ENCODE measurements around the gene PUS1.

Gene PUS1

DNA sequence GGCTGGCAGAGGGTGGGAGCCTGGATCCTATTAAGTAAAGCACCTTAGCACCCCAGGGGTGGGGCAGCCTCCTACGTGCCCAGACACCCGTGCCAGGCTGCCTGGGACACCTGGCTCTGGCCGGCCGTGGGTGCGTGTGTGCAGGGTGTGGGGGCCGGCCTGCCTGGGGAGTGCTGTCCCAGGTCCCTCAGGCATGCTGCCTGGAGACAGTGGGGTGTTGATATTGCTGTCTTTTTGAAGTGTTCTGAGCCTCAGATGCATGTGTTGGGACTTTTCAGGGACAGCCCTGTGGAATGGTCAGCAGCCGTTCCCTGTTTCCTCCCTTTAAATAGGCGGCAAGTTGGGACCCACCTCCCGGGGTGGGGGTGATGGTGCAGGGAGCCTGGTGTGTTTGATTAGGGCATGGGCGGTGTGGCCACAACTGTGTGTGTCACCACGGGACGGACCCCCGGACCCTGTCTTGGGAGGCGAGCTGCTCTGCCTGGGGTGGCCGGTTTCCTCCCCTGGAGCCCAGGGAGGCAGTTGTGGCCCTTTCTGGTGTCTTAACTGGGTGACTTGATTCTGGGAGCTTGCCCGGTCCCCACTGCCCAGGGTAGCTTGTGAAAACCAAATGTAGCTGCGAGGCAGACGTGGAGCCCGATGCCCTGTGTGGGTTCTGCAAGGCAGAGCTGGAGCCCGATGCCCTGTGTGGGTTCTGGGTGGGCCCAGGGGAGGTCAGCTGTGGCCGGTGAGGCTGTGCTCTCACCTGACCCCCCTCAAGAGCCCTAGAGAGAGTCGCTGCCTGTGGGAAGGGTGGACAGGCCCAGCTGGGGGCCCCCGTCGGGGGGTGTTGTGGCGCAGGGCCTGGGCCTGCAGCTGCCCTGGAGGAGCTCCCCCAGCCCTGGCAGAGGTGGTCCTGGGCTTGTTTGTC is 26.5 kb upstream of the PUS1 start:
- no peak for DNase-seq (ENCODE audit: low read depth in 2 of 2)

DNA sequence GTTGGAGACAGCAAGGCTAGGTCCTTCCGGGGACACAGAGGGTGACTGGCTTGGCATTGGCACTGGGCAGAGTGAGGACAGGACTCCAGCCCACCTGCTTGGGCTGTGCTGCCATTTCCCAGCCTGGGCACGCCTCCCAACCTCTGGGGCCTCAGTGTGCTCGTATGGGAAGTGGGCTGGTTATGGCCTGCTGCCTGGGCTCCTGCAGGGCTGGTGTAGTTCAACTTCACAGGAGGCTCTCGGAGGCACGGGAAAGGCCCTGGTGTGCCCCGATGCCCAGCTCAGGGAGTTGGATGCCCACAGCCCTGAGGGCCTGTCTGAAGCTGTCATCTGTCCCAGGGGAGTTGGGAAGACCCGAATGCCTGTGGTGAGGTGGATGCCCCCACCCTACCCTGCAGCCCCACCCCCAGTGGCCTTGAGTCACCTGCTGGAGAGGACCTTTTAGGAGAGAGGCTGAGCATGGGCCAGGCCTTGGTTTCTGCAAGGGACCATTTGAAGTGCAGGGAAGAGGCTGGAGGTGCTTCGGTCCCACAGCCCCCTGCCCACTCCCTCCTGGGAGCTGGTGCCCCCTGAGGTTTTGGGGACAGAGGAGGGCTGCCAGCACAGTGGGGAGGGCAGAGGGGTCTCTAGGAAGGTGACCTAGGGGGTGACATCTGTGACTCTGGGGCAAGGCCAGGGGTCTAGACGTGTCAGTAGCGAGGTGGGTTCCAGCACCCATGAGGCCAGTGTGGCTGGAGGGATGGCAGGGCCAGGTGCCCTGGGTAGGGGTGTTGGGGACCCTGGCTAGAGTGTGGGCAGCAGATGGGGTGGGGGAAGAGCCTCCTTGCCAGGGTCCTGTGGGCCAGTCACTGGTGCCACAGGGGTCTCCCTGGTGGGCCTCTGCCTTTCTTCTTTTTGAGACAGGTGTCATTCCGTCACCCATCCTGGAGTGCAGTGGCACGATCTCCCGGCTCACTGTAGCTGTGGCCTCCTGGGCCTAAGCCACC is 25.5 kb upstream of the PUS1 start:
- no peak for DNase-seq (ENCODE audit: low read depth in 2 of 2)

DNA sequence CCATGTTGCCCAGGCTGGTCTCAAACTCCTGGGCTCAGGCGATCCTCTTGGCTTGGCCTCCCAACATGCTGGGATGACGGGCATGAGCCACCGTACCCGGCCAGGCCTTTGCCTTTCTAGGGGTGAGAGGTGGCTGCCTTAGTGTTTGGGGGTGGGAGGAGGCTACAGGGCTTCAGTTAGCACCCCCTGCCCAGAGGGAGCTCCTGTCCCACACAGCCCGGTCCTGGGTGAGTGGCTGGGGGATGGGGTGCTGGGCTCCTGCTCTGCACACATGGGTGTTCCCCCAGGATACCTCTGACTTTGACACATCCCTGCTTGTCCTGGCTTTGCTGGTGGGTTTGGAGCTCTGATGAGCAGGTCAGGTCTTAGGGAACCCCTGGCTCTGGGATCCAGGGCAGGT is 24.7 kb upstream of the PUS1 start:
- no peak for DNase-seq (ENCODE audit: low read depth in 2 of 2)

DNA sequence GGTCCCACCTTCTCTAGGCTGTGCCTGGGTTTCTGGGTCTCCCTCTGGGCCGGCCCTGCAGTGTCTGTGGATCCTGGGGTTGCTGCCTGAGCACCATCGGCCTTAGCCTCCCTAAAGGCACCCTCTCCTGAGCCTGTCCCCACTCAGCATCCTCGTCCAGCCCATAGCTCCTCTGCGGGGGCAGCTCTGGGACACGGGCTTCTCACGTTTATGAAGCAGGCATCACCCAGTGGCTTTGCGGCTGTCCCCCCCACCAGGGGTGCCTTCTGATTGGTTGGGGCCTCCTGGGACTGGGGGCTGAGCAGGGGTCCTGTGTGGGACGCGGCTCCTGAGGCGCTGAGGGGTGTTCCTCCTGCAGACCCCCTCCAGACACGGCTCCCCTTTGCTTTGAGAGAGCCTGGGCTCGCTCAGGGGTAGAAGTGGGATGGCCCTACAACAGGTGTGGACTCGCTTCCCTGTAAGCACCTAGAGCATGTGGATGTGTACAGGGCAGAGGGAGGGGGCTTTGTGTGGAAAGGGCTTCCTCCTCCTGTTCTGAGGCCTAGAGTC is 23.9 kb upstream of the PUS1 start:
- DNase-seq (ENCODE audit: low read depth in 2 of 2) = no peak

DNA sequence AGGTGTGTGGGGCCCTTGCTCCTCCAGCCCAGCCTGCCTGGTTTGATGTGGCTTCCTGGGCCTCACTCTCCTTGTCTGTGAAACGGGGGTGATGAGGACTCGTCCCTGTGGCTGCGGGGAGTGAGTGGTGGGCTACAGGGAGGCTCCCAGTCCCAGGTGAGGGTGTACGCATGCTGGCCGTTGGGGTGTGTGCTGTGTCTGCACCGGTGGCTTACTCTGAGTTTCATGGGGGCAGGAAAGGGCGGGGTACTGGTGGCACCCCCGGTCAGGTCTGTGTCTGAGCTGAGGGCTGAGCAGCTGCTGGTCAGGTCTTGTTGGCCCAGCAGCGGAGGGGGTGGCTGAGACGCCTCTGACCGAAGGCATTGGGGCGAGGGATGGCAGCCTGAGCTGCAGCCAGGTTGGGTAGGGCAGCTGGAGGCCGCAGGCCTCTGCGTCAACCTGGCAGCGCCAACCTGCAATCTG is 23.4 kb upstream of the PUS1 start:
- no peak for DNase-seq (ENCODE audit: low read depth in 2 of 2)

DNA sequence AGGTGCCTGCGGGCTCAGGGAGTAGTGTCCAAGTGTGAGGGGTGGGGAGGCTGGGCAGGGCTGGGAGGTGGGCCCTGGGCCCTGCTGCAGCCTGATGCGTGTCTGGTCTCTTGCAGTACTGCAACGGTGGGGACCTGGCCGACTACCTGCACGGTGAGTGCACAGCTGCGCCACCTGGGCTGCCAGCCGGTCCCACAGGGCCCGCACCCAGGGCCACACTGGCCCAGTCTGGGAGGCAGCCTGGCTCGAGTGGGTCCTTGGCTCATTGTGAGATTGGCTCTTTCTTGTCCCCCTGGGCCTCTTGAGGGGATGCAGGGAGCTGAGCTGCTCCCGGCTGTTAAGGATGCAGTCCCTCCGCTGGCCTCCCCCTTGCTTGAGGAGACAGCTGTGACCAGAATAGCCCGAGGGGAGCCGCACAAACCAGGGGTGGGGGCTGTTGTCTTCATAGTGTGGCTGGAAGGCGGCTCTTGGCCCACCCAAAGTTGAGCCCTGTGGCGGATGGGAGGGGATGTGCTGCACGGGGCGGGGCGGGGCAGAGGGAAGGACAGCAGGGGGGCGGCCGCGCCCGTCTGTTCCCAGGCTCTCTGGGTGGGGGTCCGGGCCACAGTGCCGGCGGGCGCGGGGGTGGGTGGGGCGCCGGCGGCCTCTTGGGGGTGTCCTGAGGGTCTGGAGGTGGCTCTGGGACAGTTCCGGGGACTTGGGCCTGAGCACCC is 21.5 kb upstream of the PUS1 start:
- DNase-seq (ENCODE audit: low read depth in 2 of 2) = no peak

DNA sequence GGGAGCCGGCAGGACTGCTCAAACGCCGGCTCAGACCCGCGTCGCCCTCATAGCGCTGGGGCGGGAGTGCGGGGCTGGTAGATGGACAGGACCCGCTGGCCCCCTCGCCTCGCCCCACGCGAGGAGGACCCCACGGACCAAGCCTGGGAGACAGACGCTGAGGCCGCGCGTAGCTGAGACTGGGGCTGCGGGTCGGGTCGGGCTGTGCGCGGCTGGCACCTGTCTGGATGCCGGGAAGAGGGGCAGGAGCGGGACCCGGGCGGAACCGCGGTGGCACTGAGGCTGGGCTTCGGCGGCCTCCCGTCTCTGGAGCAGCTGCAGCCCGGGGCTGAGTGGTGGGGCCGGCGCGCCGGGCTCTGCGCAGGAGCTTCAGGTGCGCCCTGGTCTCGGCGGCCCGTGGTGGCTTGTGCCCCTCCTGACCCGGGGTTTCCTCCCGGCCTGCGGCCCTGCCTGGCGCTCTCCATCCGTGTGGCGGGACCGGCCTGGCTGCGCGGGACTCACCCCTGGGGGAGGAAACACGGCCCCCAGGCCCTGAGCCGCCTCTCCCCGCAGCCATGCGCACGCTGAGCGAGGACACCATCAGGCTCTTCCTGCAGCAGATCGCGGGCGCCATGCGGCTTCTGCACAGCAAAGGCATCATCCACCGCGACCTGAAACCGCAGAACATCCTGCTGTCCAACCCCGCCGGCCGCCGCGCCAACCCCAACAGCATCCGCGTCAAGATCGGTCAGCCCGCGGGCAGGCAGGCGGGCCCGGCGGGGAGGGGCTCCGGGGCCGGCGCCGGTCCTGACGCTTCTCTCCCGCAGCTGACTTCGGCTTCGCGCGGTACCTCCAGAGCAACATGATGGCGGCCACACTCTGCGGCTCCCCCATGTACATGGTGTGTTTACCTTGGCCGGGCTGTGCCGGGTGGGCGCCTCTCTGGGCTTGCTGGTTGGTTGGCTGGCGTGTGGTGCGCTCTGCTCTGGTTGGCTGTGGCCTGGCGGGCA is 20.7 kb upstream of the PUS1 start:
- no peak for DNase-seq (ENCODE audit: low read depth in 2 of 2)

DNA sequence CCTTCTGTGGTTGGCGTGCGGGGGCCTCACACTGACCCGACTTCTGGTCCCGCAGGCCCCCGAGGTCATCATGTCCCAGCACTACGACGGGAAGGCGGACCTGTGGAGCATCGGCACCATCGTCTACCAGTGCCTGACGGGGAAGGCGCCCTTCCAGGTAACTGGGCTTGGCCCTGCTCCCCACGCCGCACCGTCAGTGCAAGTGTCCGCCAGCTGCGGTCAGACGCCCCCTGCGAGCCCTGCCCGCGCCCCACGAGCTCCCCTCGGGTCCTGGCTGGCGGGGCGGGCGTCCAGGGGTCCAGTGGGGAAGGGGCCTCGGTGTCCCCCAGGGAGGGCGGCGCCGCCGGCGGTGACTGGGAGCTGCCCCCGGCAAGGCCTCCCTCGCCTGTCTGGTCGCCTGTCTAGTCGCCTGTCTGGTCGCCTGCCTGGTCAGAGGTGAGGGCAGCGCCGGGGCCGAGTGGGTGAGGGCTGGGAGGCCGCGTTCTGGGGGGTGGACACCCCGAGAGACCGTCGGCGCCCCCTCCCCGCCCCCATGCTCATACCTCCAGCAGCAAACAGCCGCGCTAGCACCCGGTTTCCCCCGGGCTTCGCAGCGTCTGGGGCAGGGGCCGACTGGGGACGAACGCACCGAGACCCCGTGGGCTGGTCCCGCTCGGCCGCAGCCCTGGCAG is 19.9 kb upstream of the PUS1 start:
- DNase-seq (ENCODE audit: low read depth in 2 of 2) = no peak

DNA sequence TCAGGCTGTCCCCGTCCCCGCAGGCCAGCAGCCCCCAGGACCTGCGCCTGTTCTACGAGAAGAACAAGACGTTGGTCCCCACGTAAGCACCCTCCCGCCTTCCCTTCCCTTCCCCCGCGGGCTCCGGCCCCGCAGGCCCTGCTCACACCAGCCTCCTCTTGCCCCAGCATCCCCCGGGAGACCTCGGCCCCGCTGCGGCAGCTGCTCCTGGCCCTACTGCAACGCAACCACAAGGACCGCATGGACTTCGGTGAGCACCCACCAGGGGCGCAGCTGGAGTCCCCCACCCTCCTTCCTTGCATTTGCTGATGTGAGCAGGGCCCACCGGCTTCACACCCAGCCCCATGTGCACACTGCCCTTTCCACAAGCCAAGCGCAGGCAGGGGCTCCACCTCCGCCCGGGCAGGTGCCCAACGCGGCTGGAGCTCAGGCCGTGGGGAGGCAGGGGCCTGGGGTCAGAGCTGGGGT is 19.3 kb upstream of the PUS1 start:
- no peak for DNase-seq (ENCODE audit: low read depth in 2 of 2)

DNA sequence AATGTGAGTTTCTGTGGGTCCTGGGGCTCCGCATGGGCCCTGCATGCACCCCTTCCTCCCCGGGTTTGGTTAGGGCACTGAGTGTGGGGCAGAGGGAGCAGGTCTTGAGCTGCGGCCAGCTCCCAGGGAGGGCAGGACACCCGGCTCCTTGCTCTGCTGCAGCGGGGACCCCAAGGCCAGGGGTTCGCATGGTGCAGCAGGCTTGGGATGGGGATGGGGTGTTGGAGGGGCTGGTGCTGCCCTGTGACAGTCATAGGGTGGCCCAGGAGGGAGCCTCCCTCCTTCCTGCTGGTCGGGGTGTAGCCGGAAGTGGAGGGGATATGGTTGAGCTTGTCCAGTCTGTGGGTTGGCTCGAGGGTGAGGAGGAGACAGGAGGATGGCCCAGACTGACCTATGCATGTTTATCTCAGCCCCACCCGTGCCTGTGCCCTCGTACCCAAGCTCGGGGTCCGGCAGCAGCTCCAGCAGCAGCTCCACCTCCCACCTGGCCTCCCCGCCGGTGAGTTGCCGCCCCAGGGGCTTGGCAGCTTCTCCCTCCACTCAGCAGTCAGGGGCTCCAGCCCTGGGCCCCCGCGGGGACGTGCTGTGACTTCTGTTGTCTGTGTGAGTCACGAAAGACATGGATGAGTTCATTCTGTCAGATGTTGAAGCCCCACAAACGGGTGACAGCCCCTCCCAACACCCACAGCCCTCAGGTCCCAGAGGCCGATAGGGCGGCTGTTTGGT is 18.6 kb upstream of the PUS1 start:
- DNase-seq (ENCODE audit: low read depth in 2 of 2) = no peak

DNA sequence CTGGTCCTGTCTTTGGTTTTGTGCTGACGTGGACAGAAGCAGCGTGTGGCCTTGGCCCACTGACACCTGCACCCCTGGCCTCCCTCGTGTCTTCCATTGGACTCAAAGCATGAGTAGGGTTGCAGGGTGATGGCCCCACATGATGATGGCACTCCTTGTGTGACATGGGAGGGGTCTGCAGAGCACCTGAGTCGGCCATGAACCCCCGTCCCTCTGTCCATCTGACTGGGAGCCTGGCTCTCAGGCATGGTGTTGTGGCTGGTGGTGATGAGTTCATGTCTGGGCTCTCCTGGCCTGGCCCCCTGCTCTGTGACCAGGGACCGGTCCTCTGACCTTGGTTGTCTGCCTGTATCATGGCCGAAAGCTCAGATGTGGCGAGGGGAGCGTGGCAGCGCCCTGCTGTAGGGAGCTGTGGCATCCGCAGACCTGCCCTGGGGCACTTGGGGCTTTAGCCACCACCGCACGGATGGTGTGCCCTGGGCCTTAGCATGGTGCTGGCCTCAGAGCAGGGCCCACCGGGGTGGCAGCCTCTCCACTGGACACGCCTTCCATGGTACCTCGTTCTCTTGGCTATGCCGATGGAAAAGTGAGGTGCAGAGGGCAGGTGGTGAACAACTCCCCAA is 17.9 kb upstream of the PUS1 start:
- no peak for DNase-seq (ENCODE audit: low read depth in 2 of 2)

DNA sequence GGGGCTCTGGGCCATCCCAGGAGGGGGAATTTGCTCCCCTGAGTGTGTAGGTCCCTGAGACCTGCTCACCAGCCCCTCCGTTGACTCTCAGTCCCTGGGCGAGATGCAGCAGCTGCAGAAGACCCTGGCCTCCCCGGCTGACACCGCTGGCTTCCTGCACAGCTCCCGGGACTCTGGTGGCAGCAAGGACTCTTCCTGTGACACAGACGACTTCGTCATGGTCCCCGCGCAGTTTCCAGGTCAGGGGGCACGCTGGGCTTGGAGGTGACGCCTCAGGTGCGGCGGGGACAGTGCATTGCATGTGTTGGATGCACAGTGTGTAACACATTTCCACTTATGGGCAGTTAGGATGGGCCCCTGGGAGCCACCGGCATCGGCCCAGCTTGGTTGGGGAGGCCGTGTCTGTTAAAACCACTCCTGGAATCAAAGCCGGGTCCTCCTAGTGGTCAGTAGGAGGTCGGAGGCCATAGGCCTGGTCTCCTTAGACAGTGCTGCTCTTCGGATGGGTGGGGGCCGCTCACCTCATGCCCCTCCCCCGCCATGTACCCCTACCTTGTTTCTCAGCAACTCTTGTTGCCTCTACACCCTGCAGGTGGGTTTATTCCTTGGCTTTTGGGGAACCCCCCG is 17.1 kb upstream of the PUS1 start:
- DNase-seq (ENCODE audit: low read depth in 2 of 2) = no peak

DNA sequence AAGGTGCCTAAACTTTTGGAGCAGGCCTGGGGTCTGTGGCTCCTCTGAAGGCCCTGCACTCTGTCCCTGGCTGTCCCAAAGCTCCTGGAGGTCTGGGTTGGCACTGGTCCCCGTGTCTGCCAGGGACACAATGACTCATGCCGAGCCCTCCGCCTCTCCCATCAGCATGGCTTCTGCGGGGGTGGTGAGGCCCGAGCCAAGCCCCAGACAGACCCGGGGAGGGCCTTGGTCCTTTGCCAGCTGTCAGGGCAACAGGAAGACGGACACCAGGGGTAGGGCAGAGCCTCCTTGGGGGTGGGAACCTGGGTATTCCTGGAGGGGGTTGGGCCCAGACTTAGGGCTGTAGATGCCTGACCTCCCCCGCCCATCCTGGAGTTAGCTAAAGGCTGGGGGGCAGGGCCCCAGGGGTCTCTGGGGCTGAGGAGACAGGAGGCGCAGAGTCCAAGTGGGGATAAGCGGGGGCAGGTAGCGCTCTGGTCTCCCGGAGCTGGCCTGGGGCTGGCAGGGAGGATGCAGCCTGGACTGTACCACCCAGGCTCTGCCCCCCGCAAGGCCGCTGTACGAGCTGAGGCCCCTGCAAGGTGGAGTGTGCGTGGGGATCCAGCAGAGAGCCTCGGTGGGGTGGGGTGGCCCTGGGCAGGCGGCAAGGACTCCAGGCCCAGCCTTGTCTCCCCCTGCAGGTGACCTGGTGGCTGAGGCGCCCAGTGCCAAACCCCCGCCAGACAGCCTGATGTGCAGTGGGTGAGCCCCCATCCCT is 16.4 kb upstream of the PUS1 start:
- no peak for DNase-seq (ENCODE audit: low read depth in 2 of 2)

DNA sequence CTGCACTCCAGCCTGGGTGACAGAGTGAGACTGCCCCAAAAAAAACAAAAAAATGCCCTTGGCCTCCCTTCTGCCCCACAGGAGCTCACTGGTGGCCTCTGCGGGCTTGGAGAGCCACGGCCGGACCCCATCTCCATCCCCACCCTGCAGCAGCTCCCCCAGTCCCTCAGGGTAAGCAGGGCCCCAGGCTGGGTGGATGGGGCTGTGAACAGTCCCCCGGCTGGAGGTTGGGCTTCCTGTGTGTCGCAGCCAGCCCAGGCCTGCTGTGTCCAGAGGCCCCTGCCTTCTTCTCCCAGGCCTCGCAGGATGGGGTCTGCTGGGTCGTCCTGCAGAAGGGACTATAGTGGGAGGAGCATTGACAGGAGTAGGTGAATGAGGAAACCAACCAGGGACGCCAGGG is 15.4 kb upstream of the PUS1 start:
- no peak for DNase-seq (ENCODE audit: low read depth in 2 of 2)

DNA sequence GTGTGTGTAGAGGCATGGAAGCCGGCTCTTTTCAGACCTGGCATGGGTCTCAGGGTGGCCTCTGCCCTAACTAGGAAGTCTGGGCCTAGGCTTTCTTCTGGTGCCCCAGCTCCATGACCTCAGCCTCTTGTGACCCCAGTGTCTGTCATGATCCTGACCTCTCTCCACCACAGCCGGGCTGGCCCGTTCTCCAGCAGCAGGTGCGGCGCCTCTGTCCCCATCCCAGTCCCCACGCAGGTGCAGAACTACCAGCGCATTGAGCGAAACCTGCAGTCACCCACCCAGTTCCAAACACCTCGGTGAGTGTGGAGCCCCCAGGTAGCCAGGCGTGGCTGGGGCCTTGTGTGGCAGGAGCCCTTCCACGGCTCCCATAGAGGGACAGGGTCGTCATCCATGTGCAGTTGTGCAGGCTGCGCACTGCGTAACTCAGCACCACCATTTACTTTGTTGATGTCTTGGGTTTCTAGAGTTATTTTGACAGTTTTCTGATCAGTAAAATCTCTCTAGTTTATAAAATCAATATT is 14.8 kb upstream of the PUS1 start:
- no peak for DNase-seq (ENCODE audit: low read depth in 2 of 2)

DNA sequence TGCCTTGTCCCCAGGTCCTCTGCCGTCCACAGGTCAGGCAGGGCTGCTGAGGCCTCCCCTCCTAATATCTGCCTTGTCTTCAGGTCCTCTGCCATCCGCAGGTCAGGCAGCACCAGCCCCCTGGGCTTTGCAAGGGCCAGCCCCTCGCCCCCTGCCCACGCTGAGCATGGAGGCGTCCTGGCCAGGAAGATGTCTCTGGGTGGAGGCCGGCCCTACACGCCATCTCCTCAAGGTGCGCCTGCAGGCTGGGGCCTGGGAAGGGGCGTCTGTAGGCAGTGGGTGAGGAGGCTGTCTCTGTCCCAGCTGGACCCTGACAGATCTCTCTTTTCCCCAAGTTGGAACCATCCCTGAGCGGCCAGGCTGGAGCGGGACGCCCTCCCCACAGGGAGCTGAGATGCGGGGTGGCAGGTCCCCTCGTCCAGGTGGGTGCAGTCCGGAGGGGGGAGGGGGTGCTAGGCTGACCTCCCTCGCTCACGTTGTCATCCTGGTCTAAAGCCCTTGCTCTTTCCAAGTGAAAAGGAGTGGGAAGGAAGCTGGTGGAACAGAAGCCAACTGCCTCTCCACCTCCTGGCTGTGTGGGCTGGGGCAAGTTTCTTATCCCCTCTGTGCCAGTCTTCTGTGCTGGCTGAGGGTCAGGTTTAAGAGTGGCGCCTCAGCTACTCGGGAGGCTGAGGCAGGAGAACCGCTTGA is 13.9 kb upstream of the PUS1 start:
- no peak for DNase-seq (ENCODE audit: low read depth in 2 of 2)
